ENCODE data around the gene DKK2. TPM values are rescaled to one million over a fixed set of nuclear protein-coding genes. Genes with fewer than 3 reads are reported as not detected.
"Not testable (repeated sequence)": the region's sequence is repeated elsewhere in the genome, so short reads cannot be mapped to it uniquely, and the experiment has no call there.

Gene DKK2
- total RNA-seq, 2 donors from 2014 or later = 0.17 to 0.73 TPM

- Histone ChIP-seq H3K4me3 (no peak overlapping the region), H3K4me1 (replicated peaks) (no peaks in the 10 kb centered on the region), H3K9me3 (no peaks in the 10 kb centered on the region), H3K36me3 (no peaks in the 10 kb centered on the region), H3K27me3 (replicated peaks; ENCODE audit: insufficient read depth) (no peaks in the 10 kb centered on the region), H3K27ac (no peak overlapping the region)
- no peak for DNase-seq (ENCODE audit: low spot score)
- WGBS = 52% methylated on average over 1 of the region's 1 CpG
- intact Hi-C loops (cut with DNase I) = no loop called here
- TF ChIP-seq POLR2AphosphoS5 (IDR thresholded peaks at IDR 0.05) = no peak
- TF ChIP-seq POLR2A (IDR thresholded peaks at IDR 0.05) = no peak
- TF ChIP-seq CTCF (IDR thresholded peaks at IDR 0.05) = no peak
These were observed 94.3 kb downstream of the DKK2 start for GRCh38 chr4:106941841-106942240.

GRCh38 chr4:106930522-106930921, 105.6 kb downstream of the DKK2 start:
- intact Hi-C loops (cut with DNase I) = no loop called here
- Histone ChIP-seq H3K27ac (no peak overlapping the region), H3K36me3 (no peaks in the 10 kb centered on the region), H3K4me1 (replicated peaks) (no peaks in the 10 kb centered on the region), H3K27me3 (replicated peaks; ENCODE audit: insufficient read depth) (no peaks in the 10 kb centered on the region), H3K9me3 (no peaks in the 10 kb centered on the region), H3K4me3 (no peak overlapping the region)
- no peak for DNase-seq (ENCODE audit: low spot score)
- TF ChIP-seq POLR2AphosphoS5 (IDR thresholded peaks at IDR 0.05) = no peak
- no peak for TF ChIP-seq CTCF (IDR thresholded peaks at IDR 0.05)
- no peak for TF ChIP-seq POLR2A (IDR thresholded peaks at IDR 0.05)
- WGBS = 60% methylated on average over 6 of the region's 6 CpGs

- Histone ChIP-seq H3K9me3 (no peaks in the 10 kb centered on the region), H3K4me3 (no peak overlapping the region), H3K27ac (no peak overlapping the region), H3K4me1 (replicated peaks) (no peaks in the 10 kb centered on the region), H3K36me3 (no peaks in the 10 kb centered on the region), H3K27me3 (replicated peaks; ENCODE audit: insufficient read depth) (no peaks in the 10 kb centered on the region)
- intact Hi-C loops (cut with DNase I) = no loop called here
- no peak for TF ChIP-seq POLR2A (IDR thresholded peaks at IDR 0.05)
- no peak for TF ChIP-seq CTCF (IDR thresholded peaks at IDR 0.05)
- TF ChIP-seq POLR2AphosphoS5 (IDR thresholded peaks at IDR 0.05) = no peak
- 82% methylated on average over 2 of the region's 2 CpGs for WGBS
- no peak for DNase-seq (ENCODE audit: low spot score)
These were observed 106.9 kb downstream of the DKK2 start for GRCh38 chr4:106929248-106929647.

GRCh38 chr4:106914223-106914622, 121.9 kb downstream of the DKK2 start:
- TF ChIP-seq CTCF (IDR thresholded peaks at IDR 0.05) = no peak
- TF ChIP-seq POLR2A (IDR thresholded peaks at IDR 0.05) = no peak
- no peak for TF ChIP-seq POLR2AphosphoS5 (IDR thresholded peaks at IDR 0.05)
- H3K9me3 ChIP-seq = no peaks in the 10 kb centered on the region
- H3K27me3 ChIP-seq (replicated peaks; ENCODE audit: insufficient read depth) = no peaks in the 10 kb centered on the region
- no peak overlapping the region for H3K4me3 ChIP-seq
- no peak overlapping the region for H3K27ac ChIP-seq
- DNase-seq (ENCODE audit: low spot score) = no peak
- no peaks in the 10 kb centered on the region for H3K4me1 ChIP-seq (replicated peaks)
- no peaks in the 10 kb centered on the region for H3K36me3 ChIP-seq
- intact Hi-C loops (cut with DNase I) = no loop called here
- WGBS = 83% methylated on average over 3 of the region's 3 CpGs

- Histone ChIP-seq H3K4me3 (no peak overlapping the region), H3K9me3 (no peaks in the 10 kb centered on the region), H3K4me1 (replicated peaks) (no peaks in the 10 kb centered on the region), H3K27ac (no peak overlapping the region), H3K36me3 (no peaks in the 10 kb centered on the region), H3K27me3 (replicated peaks; ENCODE audit: insufficient read depth) (no peaks in the 10 kb centered on the region)
- DNase-seq (ENCODE audit: low spot score) = no peak
- WGBS = 92% methylated on average over 1 of the region's 1 CpG
- intact Hi-C loops (cut with DNase I) = no loop called here
- TF ChIP-seq CTCF (IDR thresholded peaks at IDR 0.05) (no peak), POLR2A (IDR thresholded peaks at IDR 0.05) (no peak), POLR2AphosphoS5 (IDR thresholded peaks at IDR 0.05) (no peak)
These were observed 126.5 kb downstream of the DKK2 start for GRCh38 chr4:106909486-106910188.

- H3K27ac ChIP-seq; DNase-seq (ENCODE audit: low spot score); H3K36me3 ChIP-seq; H3K4me1 ChIP-seq (replicated peaks); intact Hi-C loops (cut with DNase I); H3K4me3 ChIP-seq; H3K9me3 ChIP-seq; H3K27me3 ChIP-seq (replicated peaks; ENCODE audit: insufficient read depth): not testable (repeated sequence)
- 94% methylated on average over 11 of the region's 11 CpGs for WGBS
These were observed 128.1 kb downstream of the DKK2 start for GRCh38 chr4:106908049-106908448.

Data from prostate gland (tissue), 2 donors.